ENCODE results near the gene CTNNA2.

Gene CTNNA2

DNA sequence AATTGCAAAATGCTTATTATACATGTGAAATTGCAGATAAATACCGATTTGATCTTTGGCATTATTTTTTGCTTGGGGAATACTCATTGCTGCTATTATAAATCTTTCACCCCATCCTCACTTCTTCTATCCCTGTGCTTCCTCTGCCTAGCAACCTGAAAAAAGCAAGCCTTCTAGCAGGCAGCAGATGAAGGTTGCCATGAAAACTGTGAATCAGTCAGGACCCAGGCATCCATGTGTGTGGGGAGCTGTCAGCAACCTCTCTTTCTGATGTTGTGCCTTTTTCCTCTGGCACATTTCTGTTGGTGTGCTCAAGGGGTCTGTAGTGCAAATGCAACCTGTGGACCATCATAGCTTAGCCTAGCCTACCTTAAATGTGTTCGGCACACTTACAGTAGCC lies 427.5 kb downstream of the CTNNA2 start:
- TF ChIP-seq, protein P1, sequence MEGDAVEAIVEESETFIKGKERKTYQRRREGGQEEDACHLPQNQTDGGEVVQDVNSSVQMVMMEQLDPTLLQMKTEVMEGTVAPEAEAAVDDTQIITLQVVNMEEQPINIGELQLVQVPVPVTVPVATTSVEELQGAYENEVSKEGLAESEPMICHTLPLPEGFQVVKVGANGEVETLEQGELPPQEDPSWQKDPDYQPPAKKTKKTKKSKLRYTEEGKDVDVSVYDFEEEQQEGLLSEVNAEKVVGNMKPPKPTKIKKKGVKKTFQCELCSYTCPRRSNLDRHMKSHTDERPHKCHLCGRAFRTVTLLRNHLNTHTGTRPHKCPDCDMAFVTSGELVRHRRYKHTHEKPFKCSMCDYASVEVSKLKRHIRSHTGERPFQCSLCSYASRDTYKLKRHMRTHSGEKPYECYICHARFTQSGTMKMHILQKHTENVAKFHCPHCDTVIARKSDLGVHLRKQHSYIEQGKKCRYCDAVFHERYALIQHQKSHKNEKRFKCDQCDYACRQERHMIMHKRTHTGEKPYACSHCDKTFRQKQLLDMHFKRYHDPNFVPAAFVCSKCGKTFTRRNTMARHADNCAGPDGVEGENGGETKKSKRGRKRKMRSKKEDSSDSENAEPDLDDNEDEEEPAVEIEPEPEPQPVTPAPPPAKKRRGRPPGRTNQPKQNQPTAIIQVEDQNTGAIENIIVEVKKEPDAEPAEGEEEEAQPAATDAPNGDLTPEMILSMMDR (conservative IDR thresholded peaks at IDR 0.05; ENCODE audit: control insufficient read depth, insufficient read depth, low read depth, low read length) = no peak
- DNase-seq (ENCODE audit: low read depth) = no peak
- no peak overlapping the region for H3K4me3 ChIP-seq (ENCODE audit: control insufficient read depth, low read depth, low read length)

- TF ChIP-seq, protein P1 (conservative IDR thresholded peaks at IDR 0.05; ENCODE audit: control insufficient read depth, insufficient read depth, low read depth, low read length) = no peak
- DNase-seq (ENCODE audit: low read depth) = no peak
- H3K4me3 ChIP-seq (ENCODE audit: control insufficient read depth, low read depth, low read length) = no peak overlapping the region
Measured at GRCh38 chr2:79941179-79941578, 428.3 kb downstream of the CTNNA2 start.

GRCh38 chr2:79944205-79944604 lies 431.4 kb downstream of the CTNNA2 start:
- no peak overlapping the region for H3K4me3 ChIP-seq (ENCODE audit: control insufficient read depth, low read depth, low read length)
- no peak for DNase-seq (ENCODE audit: low read depth)
- TF ChIP-seq, protein P1 (conservative IDR thresholded peaks at IDR 0.05; ENCODE audit: control insufficient read depth, insufficient read depth, low read depth, low read length) = no peak

- H3K4me3 ChIP-seq (ENCODE audit: control insufficient read depth, low read depth, low read length) = no peak overlapping the region
- TF ChIP-seq, protein P1 (conservative IDR thresholded peaks at IDR 0.05; ENCODE audit: control insufficient read depth, insufficient read depth, low read depth, low read length) = no peak
- DNase-seq (ENCODE audit: low read depth) = no peak
Measured at GRCh38 chr2:79945653-79946445, 433.0 kb downstream of the CTNNA2 start.

DNA sequence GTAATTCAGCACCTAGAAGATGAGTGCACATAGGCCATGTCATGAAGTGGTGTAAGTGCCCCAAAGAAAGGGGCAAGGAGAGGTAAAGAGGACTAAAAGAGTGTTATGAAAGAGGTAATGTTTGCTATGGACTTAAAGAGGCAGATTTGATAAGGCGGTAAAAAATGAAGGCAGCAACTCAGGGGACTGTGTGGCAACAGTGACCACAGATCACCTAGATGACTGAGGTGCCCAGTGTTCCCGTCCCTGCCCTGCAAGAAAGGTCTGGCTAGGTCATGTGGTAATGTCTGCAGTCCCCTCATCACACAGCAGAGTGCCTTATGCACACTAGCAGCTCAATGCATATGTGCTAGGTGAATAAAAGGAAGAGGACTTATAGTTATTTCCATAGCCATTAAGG lies 434.9 kb downstream of the CTNNA2 start:
- H3K4me3 ChIP-seq (ENCODE audit: control insufficient read depth, low read depth, low read length) = no peak overlapping the region
- TF ChIP-seq, protein P1 (conservative IDR thresholded peaks at IDR 0.05; ENCODE audit: control insufficient read depth, insufficient read depth, low read depth, low read length) = no peak
- no peak for DNase-seq (ENCODE audit: low read depth)

DNA sequence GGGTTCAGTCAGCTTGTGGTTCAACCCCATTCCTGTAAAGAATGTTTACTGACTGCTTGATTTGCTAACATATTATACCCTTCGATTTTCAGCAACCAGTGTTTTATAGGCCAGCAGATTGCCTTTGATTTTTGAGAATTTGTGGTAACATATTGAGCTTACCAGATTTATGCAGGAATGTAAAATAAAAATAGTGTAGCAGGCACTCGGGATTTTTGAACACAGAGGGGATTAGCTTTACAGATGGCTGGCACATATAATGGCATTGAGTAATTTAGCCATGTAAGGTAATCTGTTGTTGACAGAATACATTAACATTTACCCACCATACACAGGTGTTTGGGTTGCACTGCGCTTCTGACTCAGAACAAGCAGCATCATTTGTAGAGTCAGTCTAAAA lies 437.7 kb downstream of the CTNNA2 start:
- H3K4me3 ChIP-seq (ENCODE audit: control insufficient read depth, low read depth, low read length) = no peak overlapping the region
- no peak for DNase-seq (ENCODE audit: low read depth)
- TF ChIP-seq, protein P1 (conservative IDR thresholded peaks at IDR 0.05; ENCODE audit: control insufficient read depth, insufficient read depth, low read depth, low read length) = no peak

Measured in fibroblast of mammary gland (primary cell).